Measurements from ENCODE around the gene KCNQ4.

Gene KCNQ4

GRCh38 chr1:40740039-40740996 lies 43.3 kb upstream of the KCNQ4 start:
- H3K27me3 ChIP-seq (replicated peaks; ENCODE audit: control insufficient read depth, insufficient read depth, low read length): no peaks in the 10 kb centered on the region
- H3K4me3 ChIP-seq (replicated peaks; ENCODE audit: low read depth, low read length): no peak overlapping the region
- TF ChIP-seq, protein P1, sequence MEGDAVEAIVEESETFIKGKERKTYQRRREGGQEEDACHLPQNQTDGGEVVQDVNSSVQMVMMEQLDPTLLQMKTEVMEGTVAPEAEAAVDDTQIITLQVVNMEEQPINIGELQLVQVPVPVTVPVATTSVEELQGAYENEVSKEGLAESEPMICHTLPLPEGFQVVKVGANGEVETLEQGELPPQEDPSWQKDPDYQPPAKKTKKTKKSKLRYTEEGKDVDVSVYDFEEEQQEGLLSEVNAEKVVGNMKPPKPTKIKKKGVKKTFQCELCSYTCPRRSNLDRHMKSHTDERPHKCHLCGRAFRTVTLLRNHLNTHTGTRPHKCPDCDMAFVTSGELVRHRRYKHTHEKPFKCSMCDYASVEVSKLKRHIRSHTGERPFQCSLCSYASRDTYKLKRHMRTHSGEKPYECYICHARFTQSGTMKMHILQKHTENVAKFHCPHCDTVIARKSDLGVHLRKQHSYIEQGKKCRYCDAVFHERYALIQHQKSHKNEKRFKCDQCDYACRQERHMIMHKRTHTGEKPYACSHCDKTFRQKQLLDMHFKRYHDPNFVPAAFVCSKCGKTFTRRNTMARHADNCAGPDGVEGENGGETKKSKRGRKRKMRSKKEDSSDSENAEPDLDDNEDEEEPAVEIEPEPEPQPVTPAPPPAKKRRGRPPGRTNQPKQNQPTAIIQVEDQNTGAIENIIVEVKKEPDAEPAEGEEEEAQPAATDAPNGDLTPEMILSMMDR (IDR thresholded peaks at IDR 0.05; ENCODE audit: insufficient read depth, low read length, poor library complexity, severe bottlenecking): no peak
- peaks cover 16% of the 10 kb centered on the region for H3K36me3 ChIP-seq (ENCODE audit: control insufficient read depth, insufficient read depth, low read length)
- no peak for DNase-seq (ENCODE audit: extremely low read depth, insufficient read length)

GRCh38 chr1:40740997-40741736 lies 42.4 kb upstream of the KCNQ4 start:
- Histone ChIP-seq H3K36me3 (ENCODE audit: control insufficient read depth, insufficient read depth, low read length) (peaks cover 16% of the 10 kb centered on the region), H3K27me3 (replicated peaks; ENCODE audit: control insufficient read depth, insufficient read depth, low read length) (no peaks in the 10 kb centered on the region), H3K4me3 (replicated peaks; ENCODE audit: low read depth, low read length) (no peak overlapping the region)
- DNase-seq (ENCODE audit: extremely low read depth, insufficient read length): no peak
- TF ChIP-seq, protein P1 (IDR thresholded peaks at IDR 0.05; ENCODE audit: insufficient read depth, low read length, poor library complexity, severe bottlenecking): no peak

DNA sequence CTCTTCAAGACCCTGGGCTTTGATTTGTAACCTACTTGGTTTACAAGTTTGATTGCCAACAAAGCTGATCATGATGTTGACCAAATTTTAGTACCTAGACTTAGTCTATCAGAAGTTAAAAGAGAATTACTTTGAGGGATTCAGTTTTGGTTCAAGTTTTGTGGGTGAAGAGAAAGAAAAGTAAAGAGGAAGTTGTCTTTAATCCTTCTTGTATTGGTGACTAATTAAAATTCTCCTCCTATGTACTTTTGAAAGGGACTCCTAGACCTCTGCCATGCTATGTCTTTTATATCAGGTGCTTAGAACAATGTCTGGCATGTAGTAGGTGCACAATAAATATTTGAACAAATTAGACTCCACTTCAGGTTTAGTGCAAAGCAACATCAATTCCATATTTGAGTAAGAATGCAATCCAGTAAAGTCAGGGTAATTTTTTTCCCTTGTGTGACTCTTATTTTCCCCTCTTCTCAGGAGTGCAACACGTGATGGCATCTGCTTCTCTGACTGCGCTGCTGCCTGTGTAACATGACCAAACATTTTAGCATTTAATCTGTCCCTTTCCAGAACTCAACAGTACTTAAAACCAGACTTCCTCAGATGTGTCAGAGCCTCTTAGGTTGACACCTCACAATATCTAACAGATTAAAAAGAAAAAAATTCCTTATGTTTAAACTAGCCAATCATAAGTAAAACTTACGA lies 41.1 kb upstream of the KCNQ4 start:
- peaks cover 16% of the 10 kb centered on the region for H3K36me3 ChIP-seq (ENCODE audit: control insufficient read depth, insufficient read depth, low read length)
- no peaks in the 10 kb centered on the region for H3K27me3 ChIP-seq (replicated peaks; ENCODE audit: control insufficient read depth, insufficient read depth, low read length)
- TF ChIP-seq, protein P1 (IDR thresholded peaks at IDR 0.05; ENCODE audit: insufficient read depth, low read length, poor library complexity, severe bottlenecking): no peak
- no peak for DNase-seq (ENCODE audit: extremely low read depth, insufficient read length)
- no peak overlapping the region for H3K4me3 ChIP-seq (replicated peaks; ENCODE audit: low read depth, low read length)

GRCh38 chr1:40743452-40743851 lies 40.1 kb upstream of the KCNQ4 start:
- no peaks in the 10 kb centered on the region for H3K27me3 ChIP-seq (replicated peaks; ENCODE audit: control insufficient read depth, insufficient read depth, low read length)
- DNase-seq (ENCODE audit: extremely low read depth, insufficient read length): no peak
- H3K4me3 ChIP-seq (replicated peaks; ENCODE audit: low read depth, low read length): no peak overlapping the region
- peaks cover 20% of the 10 kb centered on the region for H3K36me3 ChIP-seq (ENCODE audit: control insufficient read depth, insufficient read depth, low read length)
- TF ChIP-seq, protein P1 (IDR thresholded peaks at IDR 0.05; ENCODE audit: insufficient read depth, low read length, poor library complexity, severe bottlenecking): no peak

GRCh38 chr1:40743860-40744259 lies 39.7 kb upstream of the KCNQ4 start:
- H3K36me3 ChIP-seq (ENCODE audit: control insufficient read depth, insufficient read depth, low read length): peaks cover 22% of the 10 kb centered on the region
- TF ChIP-seq, protein P1 (IDR thresholded peaks at IDR 0.05; ENCODE audit: insufficient read depth, low read length, poor library complexity, severe bottlenecking): no peak
- no peak for DNase-seq (ENCODE audit: extremely low read depth, insufficient read length)

More at GRCh38 chr1:40743860-40744259, 39.7 kb upstream of the KCNQ4 start:
- no peak overlapping the region for H3K4me3 ChIP-seq (replicated peaks; ENCODE audit: low read depth, low read length)
- no peaks in the 10 kb centered on the region for H3K27me3 ChIP-seq (replicated peaks; ENCODE audit: control insufficient read depth, insufficient read depth, low read length)

All from GM06990 (cell line).